ENCODE data around the gene TRIL. TPM values are rescaled to one million over a fixed set of nuclear protein-coding genes. Genes with fewer than 3 reads are reported as not detected.

TRIL gene
- total and polyA plus RNA-seq, 2 of the 4 experiments (the other 2 are of a cell fraction) = under 0.01 to 0.09 TPM

DNA sequence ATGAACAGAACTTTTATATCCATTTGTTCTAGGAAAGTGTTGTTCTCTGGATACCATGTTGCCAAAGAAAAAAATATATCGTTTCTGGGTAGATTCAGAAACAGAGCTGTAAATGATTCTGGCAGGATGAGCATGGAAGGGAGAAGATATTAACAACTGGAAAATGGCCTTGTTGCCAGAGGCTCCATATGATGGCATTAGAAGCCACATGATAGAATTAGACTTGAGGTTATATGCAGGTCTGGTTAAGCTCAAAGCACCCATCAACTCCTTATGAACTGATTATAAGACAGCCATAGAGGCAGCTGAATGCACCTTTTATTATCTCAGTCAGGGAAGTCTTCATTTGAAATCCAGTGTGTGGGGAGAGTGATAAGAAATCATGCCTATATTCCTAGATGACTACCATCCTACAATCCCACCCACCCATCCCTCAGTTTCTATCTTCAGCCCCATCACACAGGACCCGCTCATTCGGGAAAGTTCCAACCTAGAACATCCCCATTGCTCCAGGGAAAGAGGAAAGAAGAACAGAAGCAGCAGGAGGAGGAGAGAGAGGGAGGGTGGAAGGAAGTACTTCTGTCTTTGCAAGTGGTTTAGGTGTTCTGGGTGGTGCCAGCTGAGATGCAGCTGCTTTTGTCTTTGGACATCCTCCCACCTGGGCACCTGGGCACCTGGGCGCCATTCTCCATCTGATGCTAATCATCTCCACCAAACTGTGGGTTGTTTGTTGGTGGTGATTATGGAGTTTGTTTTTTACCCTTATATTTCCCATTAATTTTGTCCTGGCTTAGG lies 25.5 kb upstream of the TRIL start:
- no peak overlapping the region for H2AK9ac ChIP-seq (replicated peaks; ENCODE audit: low read depth, low read length, poor library complexity)
- DNase-seq = no peak
- no peak overlapping the region for H3K4ac ChIP-seq (ENCODE audit: low read depth, low read length)
- H3K18ac ChIP-seq (ENCODE audit: low read depth, low read length) = no peak overlapping the region; the same call in 1 of the 2 replicates
- H3K9ac ChIP-seq (ENCODE audit: low read depth, low read length) = no peak overlapping the region
- H3K27me3 ChIP-seq (ENCODE audit: control insufficient read depth, insufficient read depth, low read length) = no peaks in the 10 kb centered on the region; the same call in 1 of the 2 replicates
- H3K36me3 ChIP-seq (ENCODE audit: control insufficient read depth, insufficient read depth, low read length) = no peaks in the 10 kb centered on the region
- no CpG with 5 or more reads among the region's 4 CpGs for WGBS, 2 experiments (ENCODE audit: extremely low coverage in 2 of 2, insufficient read length in 1 of 2)
- H3K14ac ChIP-seq (replicated peaks; ENCODE audit: low read depth, low read length) = no peak overlapping the region
- 0 out of 3 replicates have a peak overlapping the region, but pooled peaks have one; percentile 25 for H2BK15ac ChIP-seq (ENCODE audit: low read depth, low read length)
- no TSS peak for BruUV-seq (replicated peaks)
- in situ Hi-C loops (cut with MboI; ENCODE audit: low sequenced_read_pairs) (no loop called here), intact Hi-C loops (cut with micrococcal nuclease) (no loop called here), dilution Hi-C loops (cut with HindIII; ENCODE audit: low sequenced_read_pairs, unreplicated experiment) (no loop called here)
- no peak overlapping the region for H3K4me3 ChIP-seq (ENCODE audit: insufficient read depth, low read depth, low read length)
- H3K56ac ChIP-seq (ENCODE audit: extremely low read depth, insufficient read depth, low read length) = no peak overlapping the region
- H3K4me1 ChIP-seq (ENCODE audit: control insufficient read depth, insufficient read depth, low read length) = peaks cover 18% of the 10 kb centered on the region
- H3K4me2 ChIP-seq (ENCODE audit: low read depth, low read length) = no peak overlapping the region
- no peaks in the 10 kb centered on the region for H4K20me1 ChIP-seq (ENCODE audit: insufficient read depth, low read length)
- peaks cover 11% of the 10 kb centered on the region for H3K9me1 ChIP-seq (ENCODE audit: insufficient read depth, low read length)
- no peak overlapping the region for H3K27ac ChIP-seq (ENCODE audit: insufficient read depth, low read length)
- no peak overlapping the region for H4K8ac ChIP-seq (ENCODE audit: low read depth in 2 of 2, low read length in 2 of 2)
- H4K5ac ChIP-seq (ENCODE audit: low read depth, low read length) = no peak overlapping the region
- no peak for ATAC-seq (ENCODE audit: low read depth)
- no peak overlapping the region for H2AFZ ChIP-seq (replicated peaks; ENCODE audit: low read length, poor library complexity)
- no peak overlapping the region for H2BK5ac ChIP-seq (ENCODE audit: low read depth, low read length, poor library complexity, severe bottlenecking)
- no peaks in the 10 kb centered on the region for H3K79me1 ChIP-seq (ENCODE audit: low read depth in 1 of 2, low read length in 2 of 2)
- POLR2A ChIA-PET (ENCODE audit: unreplicated experiment) = no interaction called here
- no peaks in the 10 kb centered on the region for H3K9me3 ChIP-seq (ENCODE audit: control insufficient read depth, insufficient read depth, low read length)
- H4K91ac ChIP-seq (ENCODE audit: insufficient read depth, low read depth, low read length) = no peak overlapping the region; the same call in 1 of the 2 replicates
- H2BK20ac ChIP-seq (ENCODE audit: low read depth, low read length) = peak overlapping the region; percentile 18; the same call in 1 of the 2 replicates
- no peak overlapping the region for H2AK5ac ChIP-seq (ENCODE audit: low read depth, low read length)
- no peak overlapping the region for H3K23ac ChIP-seq (ENCODE audit: low read depth, low read length)
- no peak overlapping the region for H2BK120ac ChIP-seq (ENCODE audit: low read depth, low read length)
- CTCF ChIA-PET = interaction anchor here (1.1 to 1.2 kb wide), 2 partner anchors 26 to 27 kb away, joined by 3 read pairs; partner anchors contain the start of gene TRIL
- no peak for TF ChIP-seq FOS (IDR thresholded peaks at IDR 0.05; ENCODE audit: low read depth, low read length)
- no peak for TF ChIP-seq MAZ (IDR thresholded peaks at IDR 0.05; ENCODE audit: borderline replicate concordance, low read depth, low read length)
- TF ChIP-seq, protein P1, sequence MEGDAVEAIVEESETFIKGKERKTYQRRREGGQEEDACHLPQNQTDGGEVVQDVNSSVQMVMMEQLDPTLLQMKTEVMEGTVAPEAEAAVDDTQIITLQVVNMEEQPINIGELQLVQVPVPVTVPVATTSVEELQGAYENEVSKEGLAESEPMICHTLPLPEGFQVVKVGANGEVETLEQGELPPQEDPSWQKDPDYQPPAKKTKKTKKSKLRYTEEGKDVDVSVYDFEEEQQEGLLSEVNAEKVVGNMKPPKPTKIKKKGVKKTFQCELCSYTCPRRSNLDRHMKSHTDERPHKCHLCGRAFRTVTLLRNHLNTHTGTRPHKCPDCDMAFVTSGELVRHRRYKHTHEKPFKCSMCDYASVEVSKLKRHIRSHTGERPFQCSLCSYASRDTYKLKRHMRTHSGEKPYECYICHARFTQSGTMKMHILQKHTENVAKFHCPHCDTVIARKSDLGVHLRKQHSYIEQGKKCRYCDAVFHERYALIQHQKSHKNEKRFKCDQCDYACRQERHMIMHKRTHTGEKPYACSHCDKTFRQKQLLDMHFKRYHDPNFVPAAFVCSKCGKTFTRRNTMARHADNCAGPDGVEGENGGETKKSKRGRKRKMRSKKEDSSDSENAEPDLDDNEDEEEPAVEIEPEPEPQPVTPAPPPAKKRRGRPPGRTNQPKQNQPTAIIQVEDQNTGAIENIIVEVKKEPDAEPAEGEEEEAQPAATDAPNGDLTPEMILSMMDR (conservative IDR thresholded peaks at IDR 0.05; ENCODE audit: low read depth, low read length) = no peak
- no peak for TF ChIP-seq SMC3 (IDR thresholded peaks at IDR 0.05; ENCODE audit: low read depth, low read length)
- no peak for TF ChIP-seq RAD21 (IDR thresholded peaks at IDR 0.05; ENCODE audit: low read length)
- no peak for TF ChIP-seq MXI1 (IDR thresholded peaks at IDR 0.05; ENCODE audit: borderline replicate concordance, low read depth, low read length)
- no peak for TF ChIP-seq RFX5 (IDR thresholded peaks at IDR 0.05; ENCODE audit: low read depth, low read length)
- no peak for TF ChIP-seq BHLHE40 (IDR thresholded peaks at IDR 0.05; ENCODE audit: low read depth, low read length)
- TF ChIP-seq CEBPB (IDR thresholded peaks at IDR 0.05; ENCODE audit: low read depth, low read length) = no peak
- TF ChIP-seq CHD1 (IDR thresholded peaks at IDR 0.05; ENCODE audit: low read depth, low read length) = no peak
- TF ChIP-seq, protein P2, sequence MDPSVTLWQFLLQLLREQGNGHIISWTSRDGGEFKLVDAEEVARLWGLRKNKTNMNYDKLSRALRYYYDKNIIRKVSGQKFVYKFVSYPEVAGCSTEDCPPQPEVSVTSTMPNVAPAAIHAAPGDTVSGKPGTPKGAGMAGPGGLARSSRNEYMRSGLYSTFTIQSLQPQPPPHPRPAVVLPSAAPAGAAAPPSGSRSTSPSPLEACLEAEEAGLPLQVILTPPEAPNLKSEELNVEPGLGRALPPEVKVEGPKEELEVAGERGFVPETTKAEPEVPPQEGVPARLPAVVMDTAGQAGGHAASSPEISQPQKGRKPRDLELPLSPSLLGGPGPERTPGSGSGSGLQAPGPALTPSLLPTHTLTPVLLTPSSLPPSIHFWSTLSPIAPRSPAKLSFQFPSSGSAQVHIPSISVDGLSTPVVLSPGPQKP (IDR thresholded peaks at IDR 0.05; ENCODE audit: borderline replicate concordance, low read depth, low read length) = no peak
- TF ChIP-seq MAFK (IDR thresholded peaks at IDR 0.05; ENCODE audit: low read depth, low read length) = no peak
- TF ChIP-seq, protein P3, sequence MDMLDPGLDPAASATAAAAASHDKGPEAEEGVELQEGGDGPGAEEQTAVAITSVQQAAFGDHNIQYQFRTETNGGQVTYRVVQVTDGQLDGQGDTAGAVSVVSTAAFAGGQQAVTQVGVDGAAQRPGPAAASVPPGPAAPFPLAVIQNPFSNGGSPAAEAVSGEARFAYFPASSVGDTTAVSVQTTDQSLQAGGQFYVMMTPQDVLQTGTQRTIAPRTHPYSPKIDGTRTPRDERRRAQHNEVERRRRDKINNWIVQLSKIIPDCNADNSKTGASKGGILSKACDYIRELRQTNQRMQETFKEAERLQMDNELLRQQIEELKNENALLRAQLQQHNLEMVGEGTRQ (IDR thresholded peaks at IDR 0.05; ENCODE audit: low read depth, low read length) = no peak
- no peak for TF ChIP-seq RCOR1 (IDR thresholded peaks at IDR 0.05; ENCODE audit: insufficient replicate concordance, low read length)
- no peak for TF ChIP-seq POLR2A (IDR thresholded peaks at IDR 0.05; ENCODE audit: low read depth, low read length)
